CD4-positive, alpha-beta T cell (primary cell): Measurements from ENCODE around the gene ZBTB17. TPM values are rescaled to one million over a fixed set of nuclear protein-coding genes. Genes with fewer than 3 reads are reported as not detected.

Experiments
- ATAC-seq: fragments of 200-7000 bp; cut with Tn5 transposase; one replicate; pipeline ENCODE4 v1.10.0; 2022; ENCODE audit warnings: mild to moderate bottlenecking; ENCODE audit not compliant: poor library complexity
- CTCF ChIA-PET: fragments of 350-600 bp; sonication (Branson Sonifier 250); formaldehyde crosslinking; loops from one replicate; lab custom pipeline; 2021; ENCODE audit warnings: antibody characterized with exemption, inconsistent platforms; lab: Charles Lee
- POLR2A ChIA-PET: fragments of 350-600 bp; sonication (Branson Sonifier 250); formaldehyde crosslinking; loops from one replicate; lab custom pipeline; 2021; ENCODE audit warnings: antibody characterized with exemption, inconsistent platforms; lab: Charles Lee
- DNase-seq, 14 experiments: peaks; one replicate each; pipeline ENCODE4 v3.0.0-alpha.2; 2013 to 2020; ENCODE audit warnings: mixed read lengths in 2 of 14
- H3K27ac ChIP-seq, 2 donors: one replicate each; pipeline versions ENCODE4 v1.5.1 to v1.7.0; 2013; ENCODE audit warnings: low read length in 2 of 2, low read depth in 1 of 2, mild to moderate bottlenecking in 1 of 2
- H3K27me3 ChIP-seq, 2 experiments: 1 replicate in 1 of 2; 2 replicates in 1 of 2; pipeline versions ENCODE4 v1.6.1 to v1.7.0; 2013; ENCODE audit warnings: low read length in 2 of 2, control low read depth in 1 of 2, mild to moderate bottlenecking in 1 of 2, moderate library complexity in 1 of 2; ENCODE audit not compliant: insufficient read depth in 2 of 2, control insufficient read depth in 1 of 2
- H3K36me3 ChIP-seq: one replicate; pipeline ENCODE4 v1.6.1; 2013; ENCODE audit warnings: low read length, control low read depth; ENCODE audit not compliant: insufficient read depth
- H3K4me1 ChIP-seq: one replicate; pipeline ENCODE4 v1.6.1; 2013; ENCODE audit warnings: low read length, control low read depth; ENCODE audit not compliant: insufficient read depth
- H3K4me3 ChIP-seq: one replicate; pipeline ENCODE4 v1.5.1; 2013; ENCODE audit warnings: mild to moderate bottlenecking, low read length, moderate library complexity
- H3K9me3 ChIP-seq, 2 experiments: 1 replicate in 1 of 2; 2 replicates in 1 of 2; pipeline versions ENCODE4 v1.6.1 to v1.7.0; 2013; ENCODE audit warnings: low read length in 2 of 2, mild to moderate bottlenecking in 2 of 2, control low read depth in 1 of 2, moderate library complexity in 1 of 2; ENCODE audit not compliant: control insufficient read depth in 1 of 2, insufficient read depth in 1 of 2
- H3K27ac Mint-ChIP-seq: one replicate; pipeline ENCODE4 v1.8.0; 2020; ENCODE audit warnings: mixed read lengths
- H3K27me3 Mint-ChIP-seq: one replicate; pipeline ENCODE4 v1.8.0; 2021; ENCODE audit warnings: mixed read lengths
- H3K36me3 Mint-ChIP-seq: one replicate; pipeline ENCODE4 v1.8.0; 2021; ENCODE audit warnings: low read depth, mixed read lengths
- H3K4me1 Mint-ChIP-seq: one replicate; pipeline ENCODE4 v1.8.0; 2021; ENCODE audit warnings: low read depth, mixed read lengths
- H3K4me3 Mint-ChIP-seq: one replicate; pipeline ENCODE4 v1.8.0; 2020; ENCODE audit warnings: mild to moderate bottlenecking, mixed read lengths
- H3K9me3 Mint-ChIP-seq: one replicate; pipeline ENCODE4 v1.8.0; 2020; ENCODE audit warnings: mixed read lengths
- CTCF ChIP-seq: fragments of 200-600 bp; IDR thresholded peaks from one replicate; pipeline ENCODE4 v1.8.0; 2022; ENCODE audit warnings: antibody characterized with exemption, mild to moderate bottlenecking
- intact Hi-C, 2 experiments: fragments of 100-400 bp; cut with DNase I in 1 of 2; cut with micrococcal nuclease in 1 of 2; formaldehyde crosslinking; loops; one replicate each; pipeline versions ENCODE4 v1.15.1 to v1.9.0; 2023 to 2025; cut with DNase I, micrococcal nuclease
- total RNA-seq, 174 experiments: library from RNA in 2 of 174; stranded (reverse) in 2 of 174; gene quantifications; one replicate each; pipeline ENCODE4 v1.2.3 and lab custom pipeline; 2021 to 2026

ZBTB17 gene
- total RNA-seq, 2 experiments from 2014 or later = 70.2 to 78.1 TPM

DNA sequence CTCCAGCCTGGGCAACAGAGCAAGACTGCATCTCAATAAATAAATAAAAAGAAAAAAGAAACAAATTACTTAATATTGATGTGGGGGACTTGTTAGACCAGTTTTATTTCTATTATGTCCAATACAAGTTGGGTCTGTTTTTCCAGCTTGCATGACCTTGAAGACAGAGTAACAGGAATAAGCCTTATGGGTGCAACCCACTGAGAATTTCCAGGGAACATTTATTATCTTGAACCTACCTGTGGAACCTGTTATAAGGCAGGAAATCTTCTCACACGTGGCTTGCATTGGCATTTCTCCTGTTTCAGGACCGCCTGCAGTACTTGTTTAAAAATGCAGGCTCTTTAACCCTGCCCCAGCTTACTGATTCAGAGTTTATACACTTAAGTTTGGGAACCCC is 64.0 kb downstream of the ZBTB17 start:
- POLR2A ChIA-PET = interaction anchor here (1.1 to 1.5 kb wide), 3 partner anchors 65 to 78 kb away, joined by 3 to 6 read pairs (median 4); partner anchors contain the start of gene SPEN
- Histone ChIP-seq H3K4me3 (no peak overlapping the region), H3K4me1 (peaks cover 14% of the 10 kb centered on the region), H3K27me3 (no peaks in the 10 kb centered on the region), H3K9me3 (no peaks in the 10 kb centered on the region), H3K27ac (no peak overlapping the region), H3K36me3 (peaks cover 47% of the 10 kb centered on the region)
- no peak for TF ChIP-seq CTCF
- Mint-ChIP-seq H3K4me1 (peaks cover 23% of the 10 kb centered on the region), H3K27ac (no peak overlapping the region), H3K36me3 (peaks cover 85% of the 10 kb centered on the region), H3K27me3 (no peaks in the 10 kb centered on the region), H3K9me3 (no peaks in the 10 kb centered on the region), H3K4me3 (no peak overlapping the region)
- no peak for ATAC-seq
- no peak for DNase-seq
- intact Hi-C loops = no loop called here
- CTCF ChIA-PET = interaction anchor here (0.9 to 1.5 kb wide), 2 partner anchors 17 to 96 kb away, joined by 3 to 5 read pairs; no protein-coding TSS in a partner anchor

- TF ChIP-seq CTCF = no peak
- Mint-ChIP-seq H3K27ac (no peak overlapping the region), H3K4me3 (no peak overlapping the region), H3K36me3 (peaks cover 77% of the 10 kb centered on the region), H3K27me3 (no peaks in the 10 kb centered on the region), H3K4me1 (peaks cover 22% of the 10 kb centered on the region), H3K9me3 (no peaks in the 10 kb centered on the region)
- ChIA-PET CTCF (interaction anchor here (0.9 kb wide), 1 partner anchor 16 kb away, joined by 3 read pairs; no protein-coding TSS in a partner anchor), POLR2A (interaction anchor here (1.1 kb wide), 1 partner anchor 13 kb away, joined by 4 read pairs; no protein-coding TSS in a partner anchor)
- H3K9me3 ChIP-seq = no peaks in the 10 kb centered on the region
- peaks cover 47% of the 10 kb centered on the region for H3K36me3 ChIP-seq
- ATAC-seq = no peak
- H3K27me3 ChIP-seq = no peaks in the 10 kb centered on the region
- H3K4me3 ChIP-seq = no peak overlapping the region
- DNase-seq = no peak
- H3K4me1 ChIP-seq = peaks cover 7% of the 10 kb centered on the region
- no peak overlapping the region for H3K27ac ChIP-seq
- intact Hi-C loops = no loop called here
Measured at GRCh38 chr1:15911141-15911540, 64.8 kb downstream of the ZBTB17 start.

- Mint-ChIP-seq H3K36me3 (peaks cover 60% of the 10 kb centered on the region), H3K4me3 (no peak overlapping the region), H3K4me1 (peaks cover 5% of the 10 kb centered on the region), H3K27ac (no peak overlapping the region), H3K27me3 (no peaks in the 10 kb centered on the region), H3K9me3 (no peaks in the 10 kb centered on the region)
- DNase-seq (no peak), ATAC-seq (no peak)
- POLR2A ChIA-PET = no interaction called here
- no peak overlapping the region for H3K27ac ChIP-seq
- intact Hi-C loops = loop anchor here in 1 of 2 experiments (10.0 kb wide), 1 partner anchor 54 kb away; no protein-coding TSS in a partner anchor
- CTCF ChIA-PET = no interaction called here
- no peaks in the 10 kb centered on the region for H3K27me3 ChIP-seq
- no peaks in the 10 kb centered on the region for H3K4me1 ChIP-seq
- H3K36me3 ChIP-seq = peaks cover 40% of the 10 kb centered on the region
- TF ChIP-seq CTCF = no peak
- H3K9me3 ChIP-seq = no peaks in the 10 kb centered on the region
- no peak overlapping the region for H3K4me3 ChIP-seq
Measured at GRCh38 chr1:15908597-15908996, 67.3 kb downstream of the ZBTB17 start.
